Measurements from ENCODE around the gene SYT17. TPM values are rescaled to one million over a fixed set of nuclear protein-coding genes. Genes with fewer than 3 reads are reported as not detected.

The SYT17 gene
- polyA plus RNA-seq, 2 of the 4 experiments (the other 2 are of a cell fraction) = 9.8 to 18.7 TPM

DNA sequence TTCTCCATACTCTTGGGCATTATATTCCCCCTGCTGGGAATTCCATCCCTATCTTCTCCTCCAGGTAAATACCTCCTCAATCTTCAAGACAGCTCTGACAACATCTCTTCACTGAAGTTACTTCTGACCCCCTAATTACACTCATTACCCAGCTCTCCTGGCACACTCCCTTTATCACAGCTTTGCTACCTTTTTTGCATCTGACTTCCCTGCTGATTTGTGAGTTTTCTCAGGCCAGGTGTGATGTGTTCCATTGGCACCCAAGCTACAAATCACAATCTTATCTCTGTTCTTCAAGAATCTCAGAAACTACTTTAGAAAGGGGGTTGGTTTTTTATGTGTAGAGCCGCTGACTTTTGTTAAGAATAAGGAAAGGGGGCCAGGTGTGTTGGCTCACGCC lies 131.5 kb downstream of the SYT17 start:
- Histone ChIP-seq H3K4me3 (no peak overlapping the region), H3K9me3 (no peaks in the 10 kb centered on the region), H3K4me1 (peaks cover under 1% of the 10 kb centered on the region; the same call in 2 of the 3 replicates), H3K27ac (no peak overlapping the region), H3K4me2 (no peak overlapping the region)
- 79% methylated on average over 2 of the region's 2 CpGs for WGBS (ENCODE audit: missing lambda C conversion rate)
- ATAC-seq (no peak), DNase-seq (ENCODE audit: low read depth in 1 of 2, low spot score in 1 of 2) (no peak), FAIRE-seq (no peak)
- TF ChIP-seq POLR2A (IDR thresholded peaks at IDR 0.05; ENCODE audit: low read length) (no peak), NPAS2 (CRISPR knock-in tag; IDR thresholded peaks at IDR 0.05; ENCODE audit: borderline replicate concordance) (no peak), HOXB13 (CRISPR knock-in tag; IDR thresholded peaks at IDR 0.05; ENCODE audit: low read depth) (no peak), RARB (CRISPR knock-in tag; IDR thresholded peaks at IDR 0.05) (no peak), RNF2 (IDR thresholded peaks at IDR 0.05; ENCODE audit: borderline replicate concordance, low read depth) (no peak)
- TF ChIP-seq, protein P1, sequence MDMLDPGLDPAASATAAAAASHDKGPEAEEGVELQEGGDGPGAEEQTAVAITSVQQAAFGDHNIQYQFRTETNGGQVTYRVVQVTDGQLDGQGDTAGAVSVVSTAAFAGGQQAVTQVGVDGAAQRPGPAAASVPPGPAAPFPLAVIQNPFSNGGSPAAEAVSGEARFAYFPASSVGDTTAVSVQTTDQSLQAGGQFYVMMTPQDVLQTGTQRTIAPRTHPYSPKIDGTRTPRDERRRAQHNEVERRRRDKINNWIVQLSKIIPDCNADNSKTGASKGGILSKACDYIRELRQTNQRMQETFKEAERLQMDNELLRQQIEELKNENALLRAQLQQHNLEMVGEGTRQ (IDR thresholded peaks at IDR 0.05) = no peak
- ChIA-PET CTCF (interaction anchor here (1.3 to 1.8 kb wide), 4 partner anchors 10 to 85 kb away, joined by 3 to 5 read pairs (median 4); no protein-coding TSS in a partner anchor), POLR2A (no interaction called here)

DNA sequence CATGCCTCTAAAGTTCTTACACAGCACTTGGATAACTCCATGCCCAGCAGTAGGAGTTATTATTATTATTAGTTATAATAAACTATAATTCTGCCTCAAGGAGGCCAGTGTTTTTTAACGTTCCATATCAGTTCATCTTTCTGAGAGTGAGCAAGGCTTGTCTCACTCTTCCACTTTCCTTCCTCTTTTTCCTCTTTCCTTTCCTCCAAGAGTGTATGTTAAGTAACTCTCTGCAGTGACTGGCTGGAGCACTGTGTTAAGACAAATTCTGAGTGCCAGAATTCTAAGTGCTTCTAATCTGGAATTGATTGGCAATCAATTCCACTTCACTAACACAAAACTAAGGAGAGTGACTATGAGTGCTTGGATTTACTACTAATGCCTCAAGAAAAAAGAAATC lies 133.9 kb downstream of the SYT17 start:
- H3K4me1 ChIP-seq = peaks cover 9% of the 10 kb centered on the region
- ChIA-PET POLR2A (no interaction called here), CTCF (interaction anchor here (1.1 kb wide), 1 partner anchor 501 kb away, joined by 3 read pairs; the partner anchor contains the start of gene ARL6IP1)
- H3K9me3 ChIP-seq = no peaks in the 10 kb centered on the region
- DNase-seq (ENCODE audit: low read depth in 1 of 2, low spot score in 1 of 2) (no peak), FAIRE-seq (no peak), ATAC-seq (no peak)
- H3K4me2 ChIP-seq = no peak overlapping the region
- no peak overlapping the region for H3K27ac ChIP-seq
- WGBS (ENCODE audit: missing lambda C conversion rate) = 14% methylated on average over 1 of the region's 1 CpG
- H3K4me3 ChIP-seq = no peak overlapping the region
- no peak for TF ChIP-seq FOSB (CRISPR knock-in tag; IDR thresholded peaks at IDR 0.05)

DNA sequence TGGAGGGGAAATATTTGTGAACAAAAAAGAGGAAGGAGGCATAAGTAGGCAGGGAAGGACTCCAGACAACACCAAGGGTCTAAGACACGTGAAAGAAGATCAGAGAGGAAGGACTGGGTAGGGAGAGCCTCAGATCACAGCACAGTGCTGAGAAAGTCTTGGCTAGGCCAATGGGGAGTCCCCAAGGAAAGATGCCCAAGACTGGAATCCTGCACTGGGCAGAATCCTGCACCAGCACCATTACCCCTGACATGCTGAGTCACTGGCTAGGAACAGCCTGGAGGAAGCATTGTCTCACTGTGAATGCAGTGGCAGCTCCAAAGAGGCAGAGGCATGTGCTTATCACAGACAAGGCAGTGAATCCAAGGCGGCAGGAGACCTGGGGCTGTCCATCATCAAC lies 136.7 kb downstream of the SYT17 start:
- TF ChIP-seq KDM5A (IDR thresholded peaks at IDR 0.05) (no peak), TP53 (CRISPR knock-in tag; IDR thresholded peaks at IDR 0.05) (no peak), MAFK (IDR thresholded peaks at IDR 0.05; ENCODE audit: partially characterized antibody) (peak; percentile 66)
- 58% methylated on average over 2 of the region's 2 CpGs for WGBS (ENCODE audit: missing lambda C conversion rate)
- peak; percentile 88 to 89 for ATAC-seq
- Histone ChIP-seq H3K27ac (peak overlapping the region; percentile 31 to 76), H3K4me3 (no peak overlapping the region), H3K4me1 (peaks cover 9% of the 10 kb centered on the region), H3K9me3 (no peaks in the 10 kb centered on the region), H3K4me2 (peak overlapping the region; percentile 31; the same call in 1 of the 3 replicates)
- no peak for FAIRE-seq
- CTCF ChIA-PET = interaction anchor here (0.7 to 1.2 kb wide), 2 partner anchors 117 to 219 kb away, joined by 3 to 4 read pairs; no protein-coding TSS in a partner anchor
- peak; percentile 37 to 57 for DNase-seq (ENCODE audit: low read depth in 1 of 2, low spot score in 1 of 2)
- POLR2A ChIA-PET = no interaction called here

DNA sequence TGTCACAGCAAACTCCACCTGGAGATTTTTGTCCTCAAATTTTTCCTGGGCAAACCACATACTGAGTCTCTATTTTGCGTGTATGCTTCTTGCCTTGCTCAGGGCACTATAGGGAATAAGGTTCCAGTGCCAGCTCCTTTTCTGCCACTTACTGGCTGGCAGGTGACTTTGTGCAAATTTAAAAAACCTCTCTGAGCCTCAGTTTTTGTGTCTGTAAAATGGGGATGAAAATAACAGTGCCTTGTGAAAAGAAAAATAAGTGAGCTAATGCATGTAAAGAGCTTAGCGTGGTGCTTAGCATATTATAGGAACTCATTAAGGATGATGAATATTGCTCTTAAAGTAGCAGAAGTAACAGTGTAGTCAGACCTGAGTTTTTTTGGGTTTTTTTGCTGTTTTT lies 137.4 kb downstream of the SYT17 start:
- Histone ChIP-seq H3K9me3 (no peaks in the 10 kb centered on the region), H3K4me1 (peaks cover 9% of the 10 kb centered on the region), H3K4me3 (no peak overlapping the region), H3K4me2 (no peak overlapping the region), H3K27ac (peak overlapping the region; percentile 31 to 76)
- FAIRE-seq = no peak
- POLR2A ChIA-PET = no interaction called here
- TF ChIP-seq RARB (CRISPR knock-in tag; IDR thresholded peaks at IDR 0.05) = no peak
- TF ChIP-seq, protein P2, sequence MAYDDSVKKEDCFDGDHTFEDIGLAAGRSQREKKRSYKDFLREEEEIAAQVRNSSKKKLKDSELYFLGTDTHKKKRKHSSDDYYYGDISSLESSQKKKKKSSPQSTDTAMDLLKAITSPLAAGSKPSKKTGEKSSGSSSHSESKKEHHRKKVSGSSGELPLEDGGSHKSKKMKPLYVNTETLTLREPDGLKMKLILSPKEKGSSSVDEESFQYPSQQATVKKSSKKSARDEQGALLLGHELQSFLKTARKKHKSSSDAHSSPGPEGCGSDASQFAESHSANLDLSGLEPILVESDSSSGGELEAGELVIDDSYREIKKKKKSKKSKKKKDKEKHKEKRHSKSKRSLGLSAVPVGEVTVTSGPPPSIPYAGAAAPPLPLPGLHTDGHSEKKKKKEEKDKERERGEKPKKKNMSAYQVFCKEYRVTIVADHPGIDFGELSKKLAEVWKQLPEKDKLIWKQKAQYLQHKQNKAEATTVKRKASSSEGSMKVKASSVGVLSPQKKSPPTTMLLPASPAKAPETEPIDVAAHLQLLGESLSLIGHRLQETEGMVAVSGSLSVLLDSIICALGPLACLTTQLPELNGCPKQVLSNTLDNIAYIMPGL (CRISPR knock-in tag; IDR thresholded peaks at IDR 0.05; ENCODE audit: borderline replicate concordance) = no peak
- CTCF ChIA-PET = interaction anchor here (0.6 to 1.2 kb wide), 2 partner anchors 123 to 219 kb away, joined by 3 read pairs; no protein-coding TSS in a partner anchor
- no peak for DNase-seq (ENCODE audit: low read depth in 1 of 2, low spot score in 1 of 2)
- WGBS (ENCODE audit: missing lambda C conversion rate) = 86% methylated on average over 2 of the region's 2 CpGs
- ATAC-seq = no peak

DNA sequence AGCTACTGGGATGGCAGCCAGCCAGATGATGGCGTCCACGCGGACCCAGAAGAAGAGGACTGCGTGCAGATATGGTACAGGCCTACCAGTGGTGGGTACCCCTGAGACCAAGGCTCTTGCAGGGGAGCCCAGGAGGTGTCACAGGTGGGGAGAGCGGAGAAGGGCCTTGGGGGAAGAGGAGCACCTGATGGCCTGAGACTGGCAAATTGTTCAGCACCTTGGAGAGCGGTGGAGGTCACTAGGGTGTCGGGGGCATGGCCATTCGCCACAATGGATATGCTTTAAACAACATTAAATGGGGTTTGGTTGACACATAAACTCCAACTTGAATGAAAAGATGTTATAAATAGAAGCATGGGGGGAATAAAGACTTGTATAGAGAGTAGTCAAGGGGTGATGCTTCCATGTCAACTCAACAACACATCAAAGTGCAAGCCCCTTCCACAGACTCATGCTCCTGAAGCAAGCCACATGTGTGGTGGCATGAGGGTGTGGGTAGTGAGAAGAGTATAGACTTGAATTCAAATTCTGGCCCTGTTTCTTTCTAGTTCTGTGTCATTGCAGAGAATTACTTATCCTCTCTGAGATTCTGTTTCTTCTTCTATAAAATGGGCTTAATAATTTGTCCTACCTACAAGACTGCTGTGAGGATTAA lies 139.7 kb downstream of the SYT17 start:
- WGBS (ENCODE audit: missing lambda C conversion rate) = 86% methylated on average over 8 of the region's 8 CpGs
- ATAC-seq (no peak), FAIRE-seq (no peak), DNase-seq (ENCODE audit: low read depth in 1 of 2, low spot score in 1 of 2) (no peak)
- no peaks in the 10 kb centered on the region for H3K9me3 ChIP-seq
- POLR2A ChIA-PET = no interaction called here
- CTCF ChIA-PET = interaction anchor here (1.4 kb wide), 1 partner anchor 11 kb away, joined by 3 read pairs; no protein-coding TSS in a partner anchor
- no peak overlapping the region for H3K27ac ChIP-seq
- no peak overlapping the region for H3K4me3 ChIP-seq
- H3K4me1 ChIP-seq = peaks cover 9% of the 10 kb centered on the region
- TF ChIP-seq ZSCAN20 (CRISPR knock-in tag; IDR thresholded peaks at IDR 0.05) = no peak
- TF ChIP-seq, protein P3, sequence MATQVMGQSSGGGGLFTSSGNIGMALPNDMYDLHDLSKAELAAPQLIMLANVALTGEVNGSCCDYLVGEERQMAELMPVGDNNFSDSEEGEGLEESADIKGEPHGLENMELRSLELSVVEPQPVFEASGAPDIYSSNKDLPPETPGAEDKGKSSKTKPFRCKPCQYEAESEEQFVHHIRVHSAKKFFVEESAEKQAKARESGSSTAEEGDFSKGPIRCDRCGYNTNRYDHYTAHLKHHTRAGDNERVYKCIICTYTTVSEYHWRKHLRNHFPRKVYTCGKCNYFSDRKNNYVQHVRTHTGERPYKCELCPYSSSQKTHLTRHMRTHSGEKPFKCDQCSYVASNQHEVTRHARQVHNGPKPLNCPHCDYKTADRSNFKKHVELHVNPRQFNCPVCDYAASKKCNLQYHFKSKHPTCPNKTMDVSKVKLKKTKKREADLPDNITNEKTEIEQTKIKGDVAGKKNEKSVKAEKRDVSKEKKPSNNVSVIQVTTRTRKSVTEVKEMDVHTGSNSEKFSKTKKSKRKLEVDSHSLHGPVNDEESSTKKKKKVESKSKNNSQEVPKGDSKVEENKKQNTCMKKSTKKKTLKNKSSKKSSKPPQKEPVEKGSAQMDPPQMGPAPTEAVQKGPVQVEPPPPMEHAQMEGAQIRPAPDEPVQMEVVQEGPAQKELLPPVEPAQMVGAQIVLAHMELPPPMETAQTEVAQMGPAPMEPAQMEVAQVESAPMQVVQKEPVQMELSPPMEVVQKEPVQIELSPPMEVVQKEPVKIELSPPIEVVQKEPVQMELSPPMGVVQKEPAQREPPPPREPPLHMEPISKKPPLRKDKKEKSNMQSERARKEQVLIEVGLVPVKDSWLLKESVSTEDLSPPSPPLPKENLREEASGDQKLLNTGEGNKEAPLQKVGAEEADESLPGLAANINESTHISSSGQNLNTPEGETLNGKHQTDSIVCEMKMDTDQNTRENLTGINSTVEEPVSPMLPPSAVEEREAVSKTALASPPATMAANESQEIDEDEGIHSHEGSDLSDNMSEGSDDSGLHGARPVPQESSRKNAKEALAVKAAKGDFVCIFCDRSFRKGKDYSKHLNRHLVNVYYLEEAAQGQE (IDR thresholded peaks at IDR 0.05) = peak; percentile 90
- no peak for TF ChIP-seq JUN (IDR thresholded peaks at IDR 0.05)
- peak; percentile 85 for TF ChIP-seq EHMT2 (IDR thresholded peaks at IDR 0.05; ENCODE audit: low read depth)
- no peak overlapping the region for H3K4me2 ChIP-seq

Measured in A549 (cell line).